Left ventricle myocardium superior (tissue), 1 donor: Measurements from ENCODE around the gene EPHB2. TPM values are rescaled to one million over a fixed set of nuclear protein-coding genes. Genes with fewer than 3 reads are reported as not detected.
"Not testable (repeated sequence)": the region's sequence is repeated elsewhere in the genome, so short reads cannot be mapped to it uniquely, and the experiment has no call there.

Source experiments
- ATAC-seq: fragments of 200-7000 bp; cut with Tn5 transposase; one replicate; pipeline ENCODE4 v1.9.1; 2020; ENCODE audit warnings: mild to moderate bottlenecking, moderate library complexity
- DNase-seq: peaks from one replicate; pipeline ENCODE4 v3.0.0-alpha.2; 2020
- intact Hi-C: fragments of 100-400 bp; cut with micrococcal nuclease; formaldehyde crosslinking; loops from one replicate; pipeline ENCODE4 v1.11.0; 2022
- total RNA-seq: library from RNA; stranded (reverse); fragmentation: NEBNext Ultra II Directional; extraction: Animal tissue kit (Norgen Biotek cat#: 25700); gene quantifications from one replicate; pipeline ENCODE4 v1.2.1, GENCODE V29; 2021
- donor health status: DM: no; HTN: yes; CAD: no; lungs with severe emphysema.

EPHB2 gene
- total RNA-seq, 1 donor from 2014 or later, result 2.4 TPM

DNA sequence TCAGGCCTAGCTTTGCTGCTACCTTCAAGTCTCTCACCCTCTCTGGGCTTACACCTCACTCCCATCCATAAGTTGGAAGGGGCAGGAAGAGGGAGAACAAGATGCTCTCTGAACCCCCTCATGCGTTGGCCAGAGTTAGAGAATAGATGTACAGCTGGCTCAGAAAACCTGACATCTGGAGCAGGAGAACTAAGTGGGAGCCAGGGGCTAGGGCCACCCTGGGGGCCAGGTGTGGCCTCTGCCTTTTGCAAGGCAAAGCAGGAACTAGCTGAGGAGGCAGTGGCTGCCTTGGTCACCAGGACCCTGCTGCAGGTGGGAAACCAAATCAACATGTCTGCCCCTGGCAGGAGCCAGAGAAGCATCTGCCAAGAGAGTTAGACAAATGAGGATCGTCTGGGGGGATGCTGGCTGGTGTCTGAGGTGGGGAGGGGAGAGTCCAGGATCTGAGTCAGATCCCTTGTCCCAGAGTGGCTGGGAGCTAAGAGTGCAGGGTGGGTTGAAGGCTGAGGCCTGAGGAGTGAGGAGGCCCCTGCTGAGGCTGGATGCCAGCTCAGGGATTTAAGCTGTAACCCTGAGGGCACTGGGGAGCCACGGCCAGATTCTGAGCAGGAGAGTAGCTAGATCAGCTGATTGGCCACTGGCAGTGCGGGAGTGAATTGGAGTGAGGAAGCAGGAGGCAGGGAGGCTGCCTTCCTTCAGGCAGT, 115.0 kb downstream of the EPHB2 start:
- intact Hi-C loops, result no loop called here
- ATAC-seq (no peak), DNase-seq (no peak)

DNA sequence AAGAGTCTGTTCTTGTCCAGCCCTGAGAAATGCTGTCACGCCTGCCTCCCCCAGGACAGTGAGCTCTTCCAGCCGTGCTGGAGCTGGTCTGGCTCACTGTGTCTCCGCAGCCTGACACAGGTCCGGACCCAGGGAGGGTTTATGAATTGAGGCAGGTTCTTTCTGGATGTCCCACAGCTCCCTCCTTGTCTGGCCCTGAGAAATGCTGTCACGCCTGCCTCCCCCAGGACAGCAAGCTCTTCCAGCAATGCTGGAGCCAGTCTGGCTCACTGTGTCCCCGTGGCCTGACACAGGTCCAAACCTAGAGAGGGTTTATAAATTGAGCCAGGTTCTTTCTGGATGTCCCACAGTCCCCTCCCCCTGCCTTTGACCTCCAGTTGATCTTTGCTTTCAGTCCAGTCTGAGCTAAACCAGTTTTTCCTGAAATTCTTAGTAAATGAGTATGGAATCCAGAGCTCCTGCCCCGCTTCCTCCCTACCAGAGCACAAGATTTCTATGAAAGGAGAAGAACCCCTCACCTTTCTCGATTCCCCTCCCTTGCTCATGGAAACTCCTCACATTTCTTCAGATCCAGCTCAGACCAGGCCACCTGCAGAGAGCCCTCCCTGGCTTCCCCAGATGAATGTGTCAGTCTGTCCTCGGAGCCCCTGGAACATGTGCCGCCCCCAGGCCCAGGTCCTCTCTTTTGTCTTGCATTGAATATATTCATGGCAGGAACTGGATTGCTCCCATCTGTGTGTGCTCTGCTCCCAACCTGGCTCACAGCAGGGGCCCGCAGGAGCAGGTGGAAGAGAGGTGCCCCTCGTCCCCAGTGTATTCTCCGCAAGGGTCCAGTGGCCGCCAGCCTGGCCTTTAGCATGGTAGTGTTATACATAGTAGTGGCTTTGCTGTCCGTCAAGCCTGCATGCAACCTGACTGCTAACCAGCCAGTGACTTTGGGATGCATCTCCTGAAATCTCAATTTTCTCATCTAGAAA, 116.3 kb downstream of the EPHB2 start:
- intact Hi-C loops, result no loop called here
- peak; percentile 88 for ATAC-seq
- peak; percentile 68 for DNase-seq

DNA sequence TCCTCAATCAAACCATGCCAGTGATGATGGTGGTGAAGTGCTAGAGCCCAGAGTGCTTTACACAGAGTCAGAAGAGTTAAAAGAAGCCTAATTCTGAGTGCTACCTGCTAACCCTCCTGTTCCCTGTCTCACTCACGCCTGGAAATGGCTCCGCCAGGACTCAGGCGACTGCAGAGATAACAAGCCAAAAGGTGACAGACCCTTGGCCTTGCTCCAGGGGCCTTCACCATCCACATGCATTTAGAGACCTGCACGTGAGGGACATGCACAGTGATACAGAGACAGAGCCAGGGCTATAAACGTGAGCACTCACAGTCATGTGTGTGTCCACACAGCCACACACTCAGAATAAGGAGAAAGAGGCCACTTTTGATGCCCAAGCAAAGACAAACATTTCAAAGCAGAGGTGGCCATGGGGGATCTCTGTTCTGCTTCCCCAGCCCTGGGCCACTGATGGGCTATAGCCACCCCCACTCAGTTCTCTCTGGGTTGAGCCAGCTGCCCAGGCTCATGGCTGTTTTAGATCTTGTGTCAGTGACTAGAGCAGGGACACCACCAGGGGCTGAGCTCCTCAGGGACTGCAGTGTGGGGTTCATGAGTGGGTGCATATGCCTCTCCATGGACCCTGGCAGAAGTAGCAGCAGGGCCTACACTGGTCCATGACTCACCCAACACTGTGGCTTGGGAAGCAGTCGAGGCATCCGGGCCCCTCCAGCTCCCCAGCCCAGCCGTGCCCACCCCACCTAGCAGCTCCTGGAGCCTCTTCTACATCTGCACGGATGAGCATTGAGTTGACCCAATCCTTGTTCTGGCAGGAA, 117.2 kb downstream of the EPHB2 start:
- DNase-seq (peak; percentile 76), ATAC-seq (peak; percentile 80)
- intact Hi-C loops, result no loop called here

DNA sequence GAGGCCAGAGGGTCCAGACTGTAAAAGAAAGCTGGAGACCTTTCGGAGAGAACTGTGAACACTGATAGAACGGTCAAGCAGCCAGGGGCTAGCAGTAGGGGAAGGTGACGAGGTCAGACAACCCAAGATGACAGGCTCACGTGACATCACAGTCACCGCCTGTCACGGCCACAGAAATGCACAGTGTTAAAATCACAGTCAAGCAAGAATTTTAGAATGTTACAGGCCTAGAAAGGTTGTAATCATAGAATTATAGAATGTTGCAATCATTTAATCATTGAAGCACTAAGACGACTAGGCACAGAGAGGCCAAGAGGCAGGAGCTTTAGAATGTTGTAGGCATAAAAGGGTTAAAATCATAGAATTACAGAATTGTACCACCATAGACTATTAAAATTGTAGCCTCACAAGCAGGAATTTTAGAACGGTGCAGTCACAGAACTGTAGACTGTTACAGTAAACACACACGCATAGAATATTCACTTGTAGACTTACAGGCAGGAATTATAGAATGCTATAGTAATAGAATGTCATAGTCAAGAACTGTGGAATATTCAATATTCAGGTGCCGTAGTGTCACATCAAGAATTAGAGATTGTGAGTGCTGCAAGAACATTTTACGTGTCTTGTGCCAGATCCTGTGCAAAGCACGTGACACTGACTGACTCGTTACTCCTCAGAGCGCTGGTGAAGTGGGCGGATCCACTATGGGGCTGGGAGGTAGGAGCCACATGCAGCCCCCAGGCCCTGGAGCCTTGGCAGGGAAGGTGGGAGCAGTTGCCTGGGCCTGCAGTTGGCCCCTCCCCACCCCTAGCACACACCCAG, 118.1 kb downstream of the EPHB2 start:
- no peak for DNase-seq
- intact Hi-C loops, result no loop called here
- peak; percentile 18 for ATAC-seq

DNA sequence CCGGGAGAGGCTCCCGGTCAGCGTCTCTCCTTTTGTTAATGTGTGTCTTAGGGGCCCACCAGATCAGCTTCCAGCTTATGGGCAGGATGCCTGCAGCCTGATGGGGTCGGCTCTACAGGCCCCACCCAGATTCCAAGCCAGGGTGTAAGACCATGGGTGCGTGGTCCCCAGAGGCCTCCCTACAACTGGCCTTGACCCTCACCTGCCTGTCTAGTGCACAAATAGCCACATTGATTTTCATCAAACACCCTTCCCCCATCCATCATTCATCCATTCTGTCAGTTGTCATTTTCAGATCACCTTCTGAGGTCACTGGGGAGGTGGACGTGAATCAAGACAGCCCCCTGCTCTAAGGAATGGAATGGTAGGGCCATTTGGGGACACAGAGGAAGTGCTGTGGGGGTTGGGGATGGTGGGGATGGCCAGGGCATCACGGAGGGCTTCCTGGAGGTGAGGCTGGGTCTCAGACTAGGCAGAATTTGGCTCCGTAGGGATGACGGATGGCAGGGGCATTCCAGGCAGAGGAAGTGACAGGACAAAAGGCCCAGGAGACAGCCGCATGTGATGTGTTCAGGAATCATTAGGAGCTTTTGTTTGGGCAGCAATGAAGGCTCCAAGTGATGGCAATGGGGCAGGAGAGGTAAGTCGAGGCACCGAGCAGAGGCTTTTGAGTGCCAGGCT, 118.8 kb downstream of the EPHB2 start:
- DNase-seq (no peak), ATAC-seq (no peak)
- intact Hi-C loops, result no loop called here

DNA sequence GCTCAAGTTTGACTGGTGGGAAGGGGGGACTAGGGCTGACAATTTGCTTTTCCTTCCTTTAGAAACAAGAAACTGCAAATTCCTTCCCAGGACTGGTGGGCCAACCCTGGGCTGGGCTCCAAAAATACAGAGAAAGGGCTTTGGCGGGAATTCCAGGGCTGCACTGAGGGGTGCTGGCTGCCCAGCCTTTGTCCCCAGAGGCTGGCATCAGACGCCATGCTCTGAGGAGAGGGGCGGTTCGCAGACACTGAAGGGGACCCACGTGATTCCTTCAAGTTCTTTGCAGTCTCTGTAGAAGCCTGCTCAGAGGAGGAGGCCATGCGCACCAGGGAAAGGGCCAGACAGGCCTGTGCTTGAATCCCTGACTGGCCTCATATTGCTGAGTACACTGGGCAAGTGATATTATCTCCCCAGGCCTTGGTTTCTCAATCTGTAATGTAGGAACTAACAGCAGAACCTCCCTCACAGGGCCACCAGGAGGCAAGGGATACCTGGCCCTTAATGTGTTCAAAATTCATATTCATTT, 119.5 kb downstream of the EPHB2 start:
- intact Hi-C loops, result no loop called here
- no peak for DNase-seq
- ATAC-seq, result no peak

DNA sequence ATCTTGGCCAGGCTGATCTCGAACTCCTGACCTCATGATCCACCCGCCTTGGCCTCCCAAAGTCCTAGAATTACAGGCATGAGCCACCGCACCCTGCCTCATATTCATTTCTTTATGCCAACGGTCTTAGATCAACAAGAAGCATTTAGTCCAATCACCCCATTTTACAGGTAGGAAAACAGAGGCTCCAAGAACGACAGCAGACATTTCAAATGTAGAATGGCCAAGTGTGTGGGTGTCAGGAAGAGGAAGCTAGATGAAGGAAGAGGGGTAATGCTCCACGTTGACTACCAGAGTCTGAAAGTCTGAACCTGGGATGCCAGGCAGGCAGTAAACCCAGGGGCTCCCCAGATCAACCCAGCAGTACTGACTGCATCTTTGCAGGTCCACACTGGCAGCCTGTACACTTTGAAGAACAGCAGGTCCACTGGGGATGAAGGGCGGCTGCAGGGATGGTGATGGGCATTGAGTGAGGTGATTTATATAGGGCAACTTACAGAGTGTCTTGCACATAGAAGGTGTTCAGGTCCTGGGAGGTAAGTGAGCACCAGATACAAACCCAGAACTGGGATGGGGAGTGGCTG, 120.2 kb downstream of the EPHB2 start:
- DNase-seq (no peak), ATAC-seq (no peak)
- intact Hi-C loops, result no loop called here

DNA sequence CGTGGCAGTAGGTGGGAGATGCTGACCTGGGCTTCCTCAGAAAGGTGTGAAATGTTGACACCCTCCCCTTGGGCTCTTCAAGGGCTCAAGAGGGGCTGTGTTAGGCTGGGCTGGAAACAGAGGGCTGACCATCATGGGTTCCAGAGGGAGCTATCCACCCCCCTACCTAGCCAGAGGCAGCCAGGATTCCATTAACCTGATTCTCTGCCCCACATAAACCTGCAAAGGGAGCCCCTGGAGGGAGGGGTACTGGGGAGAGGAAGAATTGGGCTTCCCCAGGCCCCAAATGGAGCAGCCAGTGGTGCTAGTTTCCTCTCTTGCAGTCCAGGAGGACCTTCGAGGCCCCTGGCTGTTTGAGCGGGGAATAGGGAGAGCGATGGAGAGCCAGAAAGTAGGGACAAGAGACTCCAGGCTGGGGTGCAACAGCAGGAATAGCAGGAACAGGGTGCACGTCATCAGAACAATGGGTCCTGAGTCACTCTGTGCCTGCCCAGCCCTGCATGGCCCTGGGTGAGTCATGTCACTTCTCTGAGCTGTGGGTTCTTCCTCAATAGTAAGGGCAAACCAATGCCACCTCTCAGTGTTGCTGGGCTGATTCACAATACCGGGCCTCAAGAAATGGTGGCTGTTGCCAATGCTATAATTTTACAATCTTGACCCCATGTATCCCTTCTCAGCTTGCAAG, 121.2 kb downstream of the EPHB2 start:
- DNase-seq (no peak), ATAC-seq (no peak)
- intact Hi-C loops, result no loop called here

DNA sequence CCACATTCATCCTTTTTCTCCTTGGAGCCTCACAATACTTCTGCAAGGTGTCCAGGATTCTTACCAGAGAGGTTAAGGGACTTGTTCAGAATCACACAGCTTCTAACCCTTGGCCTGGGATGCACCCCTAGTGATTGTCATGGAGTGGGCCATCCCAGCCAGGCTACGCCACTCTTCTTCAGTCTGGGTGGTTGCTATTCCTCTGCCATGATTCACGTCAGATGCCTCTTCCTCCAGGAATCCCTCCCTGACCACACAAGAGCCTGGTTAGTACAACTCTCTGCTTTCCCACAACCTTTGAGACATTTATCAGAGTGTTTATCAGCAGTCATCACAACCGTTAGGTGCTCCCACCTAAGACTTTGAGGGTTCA, 121.8 kb downstream of the EPHB2 start:
- ATAC-seq (no peak), DNase-seq (no peak)

DNA sequence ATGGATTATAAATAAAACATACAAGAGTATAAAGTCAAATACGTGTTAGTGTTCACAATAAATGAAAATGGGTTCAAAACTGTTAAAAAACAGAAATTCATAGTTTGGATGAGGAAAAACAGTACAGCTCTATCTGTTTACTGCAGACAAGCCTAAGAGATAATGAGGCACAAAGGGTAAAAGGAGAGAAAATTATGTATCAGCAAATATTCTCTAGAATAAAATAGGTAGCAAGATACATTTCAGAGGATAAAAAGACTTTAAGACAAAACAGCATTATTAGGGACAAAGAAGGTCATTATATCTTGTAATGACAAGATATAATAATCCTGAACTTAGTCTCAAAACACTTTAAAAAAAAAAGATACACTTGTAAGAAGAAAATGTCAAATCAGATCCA, 123.1 kb downstream of the EPHB2 start:
- intact Hi-C loops, result no loop called here
- no peak for ATAC-seq

More for the DNA sequence above, 121.8 kb downstream of the EPHB2 start:
- intact Hi-C loops, result no loop called here

DNA sequence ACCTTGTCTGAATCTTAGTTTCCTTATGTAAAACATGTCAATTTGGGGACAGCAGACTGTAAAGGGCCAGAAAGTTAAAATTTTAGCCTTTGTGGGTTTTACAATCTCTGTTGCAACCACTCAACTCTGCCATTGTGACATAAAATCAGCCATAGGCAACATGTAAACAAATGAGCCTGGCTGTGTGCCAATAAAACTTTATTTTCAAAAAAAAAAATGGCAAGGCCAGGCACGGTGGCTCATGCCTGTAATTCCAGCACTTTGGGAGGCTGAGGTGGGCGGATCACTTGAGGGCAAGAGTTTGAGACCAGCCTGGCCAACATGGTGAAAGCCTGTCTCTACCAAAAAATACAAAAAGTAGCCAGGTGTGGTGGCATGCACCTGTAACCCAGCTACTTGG, 123.8 kb downstream of the EPHB2 start:
- intact Hi-C loops, ATAC-seq, DNase-seq: not testable (repeated sequence)

More for the DNA sequence above, 123.1 kb downstream of the EPHB2 start:
- no peak for DNase-seq

DNA sequence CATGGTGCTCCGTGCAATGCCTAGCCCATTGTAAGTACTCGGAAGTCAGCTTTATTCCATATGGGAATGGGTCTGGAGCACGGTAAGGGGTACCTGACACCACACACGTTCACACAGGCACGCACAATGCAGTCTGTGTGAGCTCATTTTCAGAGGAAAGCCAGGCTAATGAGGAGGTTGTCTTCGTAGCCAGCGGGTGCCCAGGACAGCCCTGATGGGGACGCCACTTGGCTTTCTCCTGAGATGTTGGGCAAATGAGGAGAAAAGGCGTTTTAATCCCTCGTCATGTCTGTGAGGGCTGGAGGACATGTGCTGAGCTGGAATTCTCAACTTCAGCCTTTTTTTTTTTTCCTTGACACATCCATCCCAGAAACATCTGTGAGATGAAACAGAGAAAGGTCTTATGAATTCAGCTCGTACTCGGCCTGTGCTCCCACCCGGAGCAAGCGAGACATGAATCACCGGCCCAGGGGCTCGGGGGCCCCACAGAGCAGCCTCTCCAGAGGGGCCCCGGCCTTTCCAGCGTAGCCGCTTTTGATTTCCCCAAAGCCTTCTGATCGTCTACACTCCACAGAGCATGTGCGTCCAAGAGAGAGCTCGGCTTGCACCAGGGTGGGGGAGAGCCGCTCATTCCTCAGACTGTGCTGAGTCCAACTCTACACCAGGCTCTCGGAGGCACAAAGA, 125.1 kb downstream of the EPHB2 start:
- intact Hi-C loops, result no loop called here
- DNase-seq (no peak), ATAC-seq (no peak)

DNA sequence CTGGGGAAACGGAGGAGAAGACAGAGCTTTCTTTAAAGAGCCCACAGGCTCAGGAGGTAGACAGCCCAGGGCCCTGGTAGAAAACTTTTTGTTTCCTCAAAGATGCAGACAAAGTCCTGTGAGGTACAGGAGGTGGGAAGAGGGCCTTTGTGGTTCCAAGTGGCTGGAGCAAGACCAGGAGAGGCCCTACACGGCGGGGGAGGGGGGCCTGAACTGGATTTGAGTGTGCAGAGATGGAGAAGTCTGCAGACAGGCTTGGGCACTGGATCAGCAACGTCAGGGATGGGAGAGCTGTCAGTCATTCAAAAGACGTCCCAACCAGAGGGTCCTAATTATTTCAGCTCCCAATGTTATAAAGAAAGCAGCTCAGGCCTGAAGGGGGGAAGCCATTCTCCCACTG, 126.2 kb downstream of the EPHB2 start:
- intact Hi-C loops, result no loop called here
- ATAC-seq (no peak), DNase-seq (no peak)

DNA sequence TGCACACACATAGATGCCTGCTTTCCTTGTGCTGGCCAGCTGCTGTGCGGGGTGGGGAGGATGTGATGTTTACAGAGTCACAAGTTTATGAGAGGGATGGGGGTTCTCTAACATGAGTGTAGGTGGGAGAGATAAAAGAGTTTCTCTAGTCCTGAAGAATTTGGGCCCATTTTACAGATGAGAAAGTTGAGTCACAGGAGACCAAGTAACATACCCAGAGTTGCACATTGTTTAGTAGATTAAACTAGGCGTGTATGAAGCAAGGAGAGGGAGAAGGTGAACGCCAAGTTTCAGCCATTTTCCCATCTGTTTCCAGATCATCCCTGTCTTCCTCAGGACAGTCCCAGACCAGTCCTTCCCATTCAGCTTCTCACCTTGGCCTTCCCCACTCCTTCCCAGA, 126.7 kb downstream of the EPHB2 start:
- intact Hi-C loops, result no loop called here
- no peak for ATAC-seq
- DNase-seq, result no peak

DNA sequence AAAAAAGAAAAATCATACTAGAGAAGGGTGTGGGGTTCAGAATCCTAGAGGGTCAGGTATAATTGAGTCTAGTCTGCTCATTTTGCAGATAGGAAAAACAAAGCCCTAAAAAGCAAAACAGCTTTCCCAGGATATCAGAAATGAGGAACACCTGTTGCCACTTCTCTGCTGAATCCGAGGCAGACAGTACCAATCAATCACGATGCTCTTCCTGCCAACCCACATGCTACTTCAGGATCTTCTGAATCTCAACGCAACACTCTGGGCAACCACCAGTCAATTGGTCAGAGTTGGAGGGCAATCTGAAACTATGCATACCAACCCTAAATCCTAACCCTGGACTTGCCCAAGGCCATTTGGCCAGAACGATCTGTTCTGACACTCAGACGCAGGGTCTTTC, 128.3 kb downstream of the EPHB2 start:
- ATAC-seq (no peak), DNase-seq (no peak)
- intact Hi-C loops, result no loop called here

DNA sequence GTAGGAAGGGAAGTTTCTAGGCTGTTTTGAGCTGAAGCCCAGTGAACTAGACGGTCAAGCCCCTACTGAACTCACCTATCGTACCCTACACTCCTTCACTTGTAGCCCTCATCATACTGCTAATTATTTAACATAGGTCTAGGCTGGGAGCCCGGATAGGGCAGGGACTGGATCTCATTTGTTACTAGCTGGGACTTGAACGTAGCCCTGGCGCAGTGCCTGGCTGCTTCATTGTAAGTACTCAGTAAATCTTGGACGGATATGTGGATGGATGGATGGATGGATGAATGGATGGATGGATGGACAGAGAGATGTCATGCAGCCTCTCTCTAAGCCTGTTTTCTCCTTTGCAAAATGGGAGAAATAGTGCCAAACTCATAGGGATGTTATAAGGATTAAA, 129.2 kb downstream of the EPHB2 start:
- ATAC-seq (no peak), DNase-seq (no peak)
- intact Hi-C loops, result no loop called here

DNA sequence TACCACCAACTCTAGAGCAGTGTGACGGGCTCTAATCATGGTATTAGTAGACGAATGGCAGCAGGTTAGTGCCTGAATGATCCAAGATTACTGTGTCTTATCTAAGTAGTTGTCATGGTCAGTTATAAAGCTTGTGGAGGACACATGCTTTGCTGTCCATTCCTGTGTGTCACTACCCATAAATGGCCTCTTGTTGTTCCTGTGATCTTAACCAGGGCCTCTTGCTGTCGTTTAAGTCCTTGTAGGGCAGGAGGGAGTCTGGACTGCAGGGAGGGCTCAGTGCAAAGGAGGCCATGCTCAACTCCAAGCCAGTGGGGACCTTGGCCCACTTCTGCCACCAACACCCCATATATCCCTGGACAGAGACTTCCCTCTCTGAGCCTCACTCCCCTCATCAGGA, 130.5 kb downstream of the EPHB2 start:
- intact Hi-C loops, result no loop called here
- no peak for DNase-seq
- peak; percentile 42 for ATAC-seq
